Fibroblast of upper back skin (primary cell): ENCODE results near the gene AOC2.
"Not testable (repeated sequence)": the region's sequence is repeated elsewhere in the genome, so short reads cannot be mapped to it uniquely, and the experiment has no call there.

Experiments
- DNase-seq: peaks from one replicate; pipeline ENCODE4 v3.0.0-alpha.2; 2013

Gene AOC2

GRCh38 chr17:42853968-42854790, 9.8 kb downstream of the AOC2 start:
- no peak for DNase-seq

GRCh38 chr17:42855048-42855596, 10.7 kb downstream of the AOC2 start:
- no peak for DNase-seq

GRCh38 chr17:42856093-42856492, 11.7 kb downstream of the AOC2 start:
- not testable (repeated sequence) for DNase-seq

DNA sequence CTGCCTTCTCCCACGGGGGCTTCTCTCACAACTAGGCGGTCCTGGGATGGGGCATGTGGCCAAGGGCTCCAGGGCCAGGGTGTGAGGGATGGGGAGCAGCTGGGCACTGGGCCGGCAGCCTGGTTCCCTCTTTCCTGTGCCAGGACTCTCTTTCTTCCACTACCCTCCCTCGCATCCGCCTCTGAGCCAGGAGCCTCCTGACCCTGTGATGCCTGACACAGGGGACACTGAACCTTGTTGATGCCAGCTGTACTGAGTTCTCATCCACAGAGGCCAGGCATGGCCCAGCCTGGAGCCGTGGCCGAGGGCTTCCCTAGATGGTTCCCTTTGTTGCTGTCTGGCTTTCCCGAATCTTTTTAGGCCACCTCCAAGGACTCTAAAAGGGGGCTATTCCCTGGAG, 12.1 kb downstream of the AOC2 start:
- DNase-seq: not testable (repeated sequence)

- DNase-seq: no peak
These were observed 13.0 kb downstream of the AOC2 start for GRCh38 chr17:42857389-42857788.

GRCh38 chr17:42865638-42866094, 21.3 kb downstream of the AOC2 start:
- DNase-seq: no peak

DNA sequence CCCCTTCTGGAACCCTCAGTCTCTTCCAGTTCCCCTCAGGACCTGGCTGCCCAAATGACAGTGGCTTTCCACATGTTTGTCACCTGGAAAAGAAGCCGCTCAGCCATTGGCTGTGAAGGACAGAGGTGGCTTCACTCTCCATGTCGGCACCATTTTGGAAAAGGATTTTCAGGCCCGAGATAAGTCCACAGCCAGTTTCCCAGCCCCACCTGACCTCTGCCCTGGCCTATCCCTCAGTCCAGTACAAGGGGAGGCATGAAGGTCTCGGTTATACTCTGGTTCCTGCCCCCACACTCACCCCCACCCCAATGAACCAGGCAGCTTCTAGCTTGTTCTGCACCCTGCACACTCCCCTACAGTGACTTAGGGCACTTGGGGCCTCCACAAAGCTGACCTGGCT, 21.8 kb downstream of the AOC2 start:
- no peak for DNase-seq

DNA sequence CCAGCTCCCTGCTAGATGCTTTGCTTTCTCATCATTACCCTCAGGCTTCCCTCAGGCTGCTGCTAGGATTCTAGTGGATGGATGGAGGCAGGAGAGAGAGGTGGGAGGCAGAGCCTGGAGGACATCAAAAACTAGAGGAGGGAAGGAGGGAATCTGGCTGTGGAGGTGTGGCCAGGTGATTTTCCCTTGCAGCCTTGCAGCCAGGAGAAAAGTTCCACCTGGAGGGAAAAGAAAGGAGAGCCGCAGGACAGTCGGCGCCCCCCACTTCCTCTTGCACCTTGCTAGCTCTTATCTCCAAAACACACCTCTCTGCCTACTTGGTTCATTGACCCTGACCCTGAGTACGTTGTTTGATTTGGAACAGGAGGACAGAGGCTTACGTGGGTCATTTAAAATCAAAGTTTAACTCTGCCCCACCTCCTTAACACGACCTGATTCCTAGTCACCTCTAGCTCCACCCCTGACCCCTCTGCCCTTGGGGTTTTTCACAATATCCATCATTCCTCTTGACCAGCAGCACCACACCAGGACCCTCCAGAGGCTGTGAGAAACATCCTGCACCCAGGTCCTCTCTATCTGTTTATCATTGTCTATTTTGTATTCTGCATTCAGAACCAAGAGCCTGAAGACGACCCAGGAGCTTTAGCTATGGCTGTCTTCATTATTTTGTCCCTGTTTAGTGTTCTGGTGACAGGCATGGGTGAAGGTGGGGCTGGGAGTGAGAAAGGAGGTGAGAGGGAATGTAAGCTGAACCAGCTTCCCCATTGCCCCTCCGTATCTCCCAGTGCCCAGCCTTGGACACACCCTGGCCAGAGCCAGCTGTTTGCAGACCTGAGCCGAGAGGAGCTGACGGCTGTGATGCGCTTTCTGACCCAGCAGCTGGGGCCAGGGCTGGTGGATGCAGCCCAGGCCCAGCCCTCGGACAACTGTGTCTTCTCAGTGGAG, 22.5 kb downstream of the AOC2 start:
- no peak for DNase-seq

DNA sequence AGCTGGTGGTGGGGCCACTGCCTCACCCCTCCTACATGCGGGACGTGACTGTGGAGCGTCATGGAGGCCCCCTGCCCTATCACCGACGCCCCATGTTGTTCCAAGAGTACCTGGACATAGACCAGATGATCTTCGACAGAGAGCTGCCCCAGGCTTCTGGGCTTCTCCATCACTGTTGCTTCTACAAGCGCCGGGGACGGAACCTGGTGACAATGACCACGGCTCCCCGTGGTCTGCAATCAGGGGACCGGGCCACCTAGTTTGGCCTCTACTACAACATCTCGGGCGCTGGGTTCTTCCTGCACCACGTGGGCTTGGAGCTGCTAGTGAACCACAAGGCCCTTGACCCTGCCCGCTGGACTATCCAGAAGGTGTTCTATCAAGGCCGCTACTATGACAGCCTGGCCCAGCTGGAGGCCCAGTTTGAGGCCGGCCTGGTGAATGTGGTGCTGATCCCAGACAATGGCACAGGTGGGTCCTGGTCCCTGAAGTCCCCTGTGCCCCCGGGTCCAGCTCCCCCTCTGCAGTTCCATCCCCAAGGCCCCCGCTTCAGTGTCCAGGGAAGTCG, 23.4 kb downstream of the AOC2 start:
- not testable (repeated sequence) for DNase-seq

DNA sequence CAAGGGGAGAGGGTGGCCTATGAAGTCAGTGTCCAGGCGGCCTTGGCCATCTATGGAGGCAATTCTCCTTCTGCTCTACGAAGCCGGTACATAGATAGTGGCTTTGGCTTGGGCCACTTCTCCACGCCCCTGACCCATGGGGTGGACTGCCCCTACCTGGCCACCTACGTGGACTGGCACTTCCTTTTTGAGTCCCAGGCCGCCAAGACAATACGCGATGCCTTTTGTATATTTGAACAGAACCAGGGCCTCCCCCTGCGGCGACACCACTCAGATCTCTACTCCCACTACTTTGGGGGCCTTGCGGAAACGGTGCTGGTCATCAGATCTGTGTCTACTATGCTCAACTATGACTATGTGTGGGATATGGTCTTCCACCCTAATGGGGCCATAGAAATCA, 24.0 kb downstream of the AOC2 start:
- no peak for DNase-seq

GRCh38 chr17:42871647-42872046, 27.3 kb downstream of the AOC2 start:
- no peak for DNase-seq

DNA sequence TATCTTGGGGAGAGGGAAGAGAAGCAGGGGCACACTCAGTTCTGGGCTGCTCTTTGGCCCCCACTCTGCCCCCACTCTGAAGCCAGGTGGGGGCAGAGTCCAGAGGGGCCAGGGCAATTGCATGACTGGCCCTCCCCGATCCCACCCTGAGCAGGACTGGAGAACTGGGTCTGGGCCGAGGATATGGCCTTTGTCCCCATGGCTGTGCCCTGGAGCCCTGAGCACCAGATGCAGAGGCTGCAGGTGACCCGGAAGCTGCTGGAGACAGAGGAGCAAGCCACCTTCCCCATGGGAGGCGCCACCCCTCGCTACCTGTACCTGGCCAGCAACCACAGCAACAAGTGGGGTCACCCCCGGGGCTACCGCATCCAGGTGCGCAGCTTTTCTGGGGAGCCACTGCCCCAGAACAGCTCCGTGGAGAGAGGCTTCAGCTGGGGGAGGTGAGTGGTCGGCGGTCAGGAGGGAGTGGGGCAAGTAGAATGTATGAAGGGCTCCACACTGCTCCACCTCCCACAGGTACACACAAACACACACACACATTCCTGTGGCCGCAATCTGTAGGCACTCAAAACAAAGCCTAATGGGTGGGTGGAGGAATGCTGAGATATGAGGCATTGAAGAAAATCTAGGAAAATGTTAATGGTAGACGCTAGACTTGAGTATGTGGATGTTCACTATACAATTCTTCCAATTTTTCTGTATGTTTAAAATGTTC, 28.0 kb downstream of the AOC2 start:
- DNase-seq: no peak

GRCh38 chr17:42873315-42873714, 28.9 kb downstream of the AOC2 start:
- no peak for DNase-seq

- DNase-seq: not testable (repeated sequence)
These were observed 29.7 kb downstream of the AOC2 start for GRCh38 chr17:42873932-42874695.

- no peak for DNase-seq
These were observed 32.7 kb downstream of the AOC2 start for GRCh38 chr17:42877037-42877436.

DNA sequence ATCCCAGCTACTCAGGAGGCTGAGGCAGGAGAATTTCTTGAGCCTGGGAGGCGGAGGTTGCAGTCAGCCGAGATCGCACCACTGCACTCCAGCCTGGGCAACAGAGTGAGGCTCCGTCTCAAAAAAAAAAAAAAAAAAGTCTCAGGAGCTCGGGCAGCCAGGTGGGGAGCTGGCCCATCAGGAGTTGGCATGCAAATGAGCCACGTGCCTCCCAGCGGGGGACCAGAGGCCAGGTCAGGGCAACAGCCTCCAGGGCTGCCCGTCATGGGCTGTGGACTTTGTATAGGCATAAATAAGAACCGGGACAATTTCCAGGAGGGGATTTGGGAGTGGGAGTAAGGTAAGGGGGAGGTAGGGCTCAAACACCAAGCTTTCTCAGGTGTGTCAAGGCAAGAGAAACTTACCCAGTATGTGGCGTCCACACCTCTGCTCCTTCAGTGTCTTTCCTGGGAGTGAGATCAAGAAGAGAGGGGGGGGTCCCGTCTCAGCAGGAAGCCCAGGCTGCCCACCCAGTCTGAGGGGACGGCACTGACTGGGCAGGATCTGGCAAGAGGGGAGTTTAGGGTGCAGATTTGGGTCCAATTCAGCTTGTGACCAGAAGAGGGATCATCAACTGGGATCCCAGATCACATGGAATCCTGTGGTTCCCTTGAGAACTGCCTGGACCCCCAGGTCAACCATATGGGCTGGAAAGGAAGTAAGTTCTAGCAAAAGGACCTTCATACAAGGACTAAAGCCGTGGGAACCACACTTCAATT, 33.9 kb downstream of the AOC2 start:
- no peak for DNase-seq

GRCh38 chr17:42878924-42879595, 34.7 kb downstream of the AOC2 start:
- no peak for DNase-seq

DNA sequence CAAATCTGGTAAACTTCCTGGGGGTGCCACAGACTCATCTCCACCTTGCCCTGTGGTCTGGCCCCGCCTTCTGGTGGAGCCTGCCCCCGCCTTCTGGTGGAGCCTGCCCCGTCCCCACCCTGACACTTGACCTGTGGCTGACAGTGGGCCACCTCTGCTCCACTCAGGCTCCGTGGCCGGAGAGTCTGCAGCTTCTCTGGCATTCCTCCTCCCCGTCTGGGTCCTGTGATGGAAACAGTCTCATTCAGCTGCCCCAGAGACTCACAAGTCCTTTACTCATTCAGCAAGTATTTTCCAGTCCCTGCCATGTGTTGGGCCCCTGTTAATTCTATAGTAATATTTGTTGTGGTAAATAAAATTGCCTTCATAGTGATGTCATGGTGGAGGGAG, 35.2 kb downstream of the AOC2 start:
- peak; percentile 22 for DNase-seq

DNA sequence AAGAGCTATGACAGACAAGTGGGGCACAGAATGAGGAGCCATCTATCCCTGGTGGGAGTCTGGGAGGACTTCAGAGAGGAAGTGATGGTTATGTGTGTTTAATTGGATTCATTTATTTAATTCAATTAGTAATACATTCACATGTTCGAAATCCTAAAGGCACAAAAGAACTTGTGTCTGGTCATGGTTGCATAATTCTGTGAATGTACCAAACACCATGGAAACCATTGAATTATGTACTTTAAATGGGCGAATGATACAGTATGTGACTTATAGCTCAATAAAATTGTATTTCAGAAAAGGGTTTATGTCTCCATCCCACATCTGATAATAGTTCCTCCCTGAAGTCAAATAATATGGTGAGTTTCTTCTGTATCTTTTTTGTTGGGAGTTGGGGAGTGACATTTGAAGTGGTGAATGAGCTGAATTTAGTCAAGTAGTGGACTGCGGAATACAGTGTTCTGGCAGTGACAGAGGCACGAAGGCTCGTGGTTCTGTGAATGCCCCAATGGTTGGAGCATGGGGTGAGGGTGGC, 36.5 kb downstream of the AOC2 start:
- DNase-seq: no peak

GRCh38 chr17:42881706-42882105, 37.3 kb downstream of the AOC2 start:
- not testable (repeated sequence) for DNase-seq
